ENCODE measurements around the gene YBX3.

DNA sequence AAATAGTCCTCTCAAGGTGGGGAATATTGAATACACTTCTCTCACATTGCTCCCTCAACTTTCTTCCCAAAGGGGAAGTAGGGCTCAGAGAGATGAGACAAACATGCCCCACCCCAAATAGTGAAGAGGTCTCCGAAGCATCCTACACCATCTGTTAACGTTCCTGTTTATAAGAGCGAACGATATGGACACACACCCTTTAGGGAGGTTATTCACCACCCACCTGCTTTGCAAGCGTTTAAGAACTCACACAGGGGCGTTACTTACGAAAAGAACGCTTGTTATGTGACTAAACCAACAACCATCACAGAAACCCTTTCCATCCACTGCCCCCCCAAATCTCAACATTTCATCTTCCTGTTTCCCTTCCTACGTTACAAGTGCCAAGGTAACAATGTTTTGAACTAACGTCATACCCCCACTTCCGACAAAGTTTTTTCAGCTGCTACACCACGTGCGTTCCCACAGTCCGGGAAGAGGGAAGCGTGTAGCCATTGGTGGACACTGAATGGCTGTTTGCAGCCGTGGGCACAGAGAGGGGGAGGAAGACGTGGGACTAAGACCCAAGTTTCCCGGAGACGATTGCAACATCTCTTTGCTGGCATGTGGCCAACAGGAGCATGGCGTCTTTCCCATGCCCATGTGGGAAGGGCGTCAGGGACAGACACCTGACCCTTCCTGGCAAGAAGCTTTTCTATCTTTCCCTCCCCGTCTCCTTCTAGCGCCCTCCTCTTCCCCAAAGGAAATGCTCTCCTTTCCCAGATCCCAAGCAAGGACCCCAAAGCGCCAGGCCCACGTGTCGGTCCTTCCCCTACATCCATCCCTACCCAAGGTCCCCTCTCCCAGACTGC, 1.2 kb downstream of the YBX3 start:
- TF ChIP-seq RAD21 (IDR thresholded peaks at IDR 0.05; ENCODE audit: low read depth) (no peak), EP300 (IDR thresholded peaks at IDR 0.05; ENCODE audit: borderline replicate concordance) (peak; percentile 44; the same call in 1 of the 2 replicates), YY1 (IDR thresholded peaks at IDR 0.05; ENCODE audit: low read depth) (peak; percentile 89), CEBPB (IDR thresholded peaks at IDR 0.05) (peak; percentile 99), CREB1 (IDR thresholded peaks at IDR 0.05; ENCODE audit: low read depth) (peak; percentile 82), EGR1 (IDR thresholded peaks at IDR 0.05) (0 out of 2 replicates have a peak, but pooled peaks have one; percentile 39), NFIC (IDR thresholded peaks at IDR 0.05) (peak; percentile 97), TCF12 (IDR thresholded peaks at IDR 0.05; ENCODE audit: low read depth) (peak; percentile 62), FOXM1 (IDR thresholded peaks at IDR 0.05; ENCODE audit: borderline replicate concordance, low read depth) (0 out of 2 replicates have a peak, but pooled peaks have one; percentile 32)
- TF ChIP-seq, protein P1, sequence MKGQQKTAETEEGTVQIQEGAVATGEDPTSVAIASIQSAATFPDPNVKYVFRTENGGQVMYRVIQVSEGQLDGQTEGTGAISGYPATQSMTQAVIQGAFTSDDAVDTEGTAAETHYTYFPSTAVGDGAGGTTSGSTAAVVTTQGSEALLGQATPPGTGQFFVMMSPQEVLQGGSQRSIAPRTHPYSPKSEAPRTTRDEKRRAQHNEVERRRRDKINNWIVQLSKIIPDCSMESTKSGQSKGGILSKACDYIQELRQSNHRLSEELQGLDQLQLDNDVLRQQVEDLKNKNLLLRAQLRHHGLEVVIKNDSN (IDR thresholded peaks at IDR 0.05) = peak; percentile 87
- TF ChIP-seq, protein P2, sequence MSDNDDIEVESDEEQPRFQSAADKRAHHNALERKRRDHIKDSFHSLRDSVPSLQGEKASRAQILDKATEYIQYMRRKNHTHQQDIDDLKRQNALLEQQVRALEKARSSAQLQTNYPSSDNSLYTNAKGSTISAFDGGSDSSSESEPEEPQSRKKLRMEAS (IDR thresholded peaks at IDR 0.05) = peak; percentile 99
- TF ChIP-seq, protein P3, sequence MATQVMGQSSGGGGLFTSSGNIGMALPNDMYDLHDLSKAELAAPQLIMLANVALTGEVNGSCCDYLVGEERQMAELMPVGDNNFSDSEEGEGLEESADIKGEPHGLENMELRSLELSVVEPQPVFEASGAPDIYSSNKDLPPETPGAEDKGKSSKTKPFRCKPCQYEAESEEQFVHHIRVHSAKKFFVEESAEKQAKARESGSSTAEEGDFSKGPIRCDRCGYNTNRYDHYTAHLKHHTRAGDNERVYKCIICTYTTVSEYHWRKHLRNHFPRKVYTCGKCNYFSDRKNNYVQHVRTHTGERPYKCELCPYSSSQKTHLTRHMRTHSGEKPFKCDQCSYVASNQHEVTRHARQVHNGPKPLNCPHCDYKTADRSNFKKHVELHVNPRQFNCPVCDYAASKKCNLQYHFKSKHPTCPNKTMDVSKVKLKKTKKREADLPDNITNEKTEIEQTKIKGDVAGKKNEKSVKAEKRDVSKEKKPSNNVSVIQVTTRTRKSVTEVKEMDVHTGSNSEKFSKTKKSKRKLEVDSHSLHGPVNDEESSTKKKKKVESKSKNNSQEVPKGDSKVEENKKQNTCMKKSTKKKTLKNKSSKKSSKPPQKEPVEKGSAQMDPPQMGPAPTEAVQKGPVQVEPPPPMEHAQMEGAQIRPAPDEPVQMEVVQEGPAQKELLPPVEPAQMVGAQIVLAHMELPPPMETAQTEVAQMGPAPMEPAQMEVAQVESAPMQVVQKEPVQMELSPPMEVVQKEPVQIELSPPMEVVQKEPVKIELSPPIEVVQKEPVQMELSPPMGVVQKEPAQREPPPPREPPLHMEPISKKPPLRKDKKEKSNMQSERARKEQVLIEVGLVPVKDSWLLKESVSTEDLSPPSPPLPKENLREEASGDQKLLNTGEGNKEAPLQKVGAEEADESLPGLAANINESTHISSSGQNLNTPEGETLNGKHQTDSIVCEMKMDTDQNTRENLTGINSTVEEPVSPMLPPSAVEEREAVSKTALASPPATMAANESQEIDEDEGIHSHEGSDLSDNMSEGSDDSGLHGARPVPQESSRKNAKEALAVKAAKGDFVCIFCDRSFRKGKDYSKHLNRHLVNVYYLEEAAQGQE (IDR thresholded peaks at IDR 0.05; ENCODE audit: low read depth) = no peak
